GM13977 (cell line): ENCODE data around the gene CFAP61.

Source experiments
- DNase-seq: peaks from one replicate; pipeline ENCODE4 v3.0.0; 2012; ENCODE audit warnings: low spot score
- in situ Hi-C: fragments of 300-500 bp; cut with MboI; formaldehyde crosslinking; loops from one replicate; pipeline ENCODE4 v1.12.0; 2022; ENCODE audit warnings: low sequenced_read_pairs, low pct_unique_long_range_greater_than_20kb, mixed read lengths, inconsistent platforms; ENCODE audit not compliant: unreplicated experiment
- TF ChIP-seq, protein P1 (sequence below): IDR thresholded peaks from 2 replicates; pipeline ENCODE4 v1.5.1; 2012; ENCODE audit warnings: mild to moderate bottlenecking, control low read depth; ENCODE audit not compliant: insufficient read depth; ENCODE audit errors: extremely low read depth, missing control alignments

CFAP61 gene

DNA sequence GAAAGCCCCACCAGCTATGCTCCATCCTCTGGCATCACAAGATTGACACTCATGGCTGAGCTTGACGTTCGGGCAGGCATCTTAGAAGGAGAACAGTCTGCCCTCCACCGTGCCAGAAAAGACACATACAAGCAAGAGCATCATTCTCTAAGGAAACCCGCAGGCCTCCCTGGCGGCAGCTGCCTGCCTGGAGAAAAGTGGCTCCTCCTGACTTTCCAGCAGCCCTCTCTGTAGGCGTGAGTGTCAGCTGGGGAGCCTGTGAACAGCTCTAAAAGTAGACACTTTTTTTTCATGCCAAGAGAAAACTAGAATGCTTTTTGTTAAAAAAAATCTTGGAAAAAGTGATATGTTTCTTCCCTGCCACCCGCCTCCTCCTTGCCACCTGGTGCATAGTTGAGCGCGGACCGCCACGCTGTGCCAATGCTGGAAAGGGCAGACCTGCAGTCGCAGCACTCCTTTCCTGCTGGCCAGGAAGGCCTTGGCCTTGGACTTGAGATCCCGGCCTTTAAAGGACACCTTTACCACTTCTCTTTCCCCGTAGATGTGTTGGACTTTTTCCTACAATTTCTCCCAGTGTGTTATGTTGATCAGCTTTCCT is 285.9 kb downstream of the CFAP61 start:
- in situ Hi-C loops: no loop called here
- DNase-seq: no peak
- TF ChIP-seq, protein P1, sequence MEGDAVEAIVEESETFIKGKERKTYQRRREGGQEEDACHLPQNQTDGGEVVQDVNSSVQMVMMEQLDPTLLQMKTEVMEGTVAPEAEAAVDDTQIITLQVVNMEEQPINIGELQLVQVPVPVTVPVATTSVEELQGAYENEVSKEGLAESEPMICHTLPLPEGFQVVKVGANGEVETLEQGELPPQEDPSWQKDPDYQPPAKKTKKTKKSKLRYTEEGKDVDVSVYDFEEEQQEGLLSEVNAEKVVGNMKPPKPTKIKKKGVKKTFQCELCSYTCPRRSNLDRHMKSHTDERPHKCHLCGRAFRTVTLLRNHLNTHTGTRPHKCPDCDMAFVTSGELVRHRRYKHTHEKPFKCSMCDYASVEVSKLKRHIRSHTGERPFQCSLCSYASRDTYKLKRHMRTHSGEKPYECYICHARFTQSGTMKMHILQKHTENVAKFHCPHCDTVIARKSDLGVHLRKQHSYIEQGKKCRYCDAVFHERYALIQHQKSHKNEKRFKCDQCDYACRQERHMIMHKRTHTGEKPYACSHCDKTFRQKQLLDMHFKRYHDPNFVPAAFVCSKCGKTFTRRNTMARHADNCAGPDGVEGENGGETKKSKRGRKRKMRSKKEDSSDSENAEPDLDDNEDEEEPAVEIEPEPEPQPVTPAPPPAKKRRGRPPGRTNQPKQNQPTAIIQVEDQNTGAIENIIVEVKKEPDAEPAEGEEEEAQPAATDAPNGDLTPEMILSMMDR: no peak

DNA sequence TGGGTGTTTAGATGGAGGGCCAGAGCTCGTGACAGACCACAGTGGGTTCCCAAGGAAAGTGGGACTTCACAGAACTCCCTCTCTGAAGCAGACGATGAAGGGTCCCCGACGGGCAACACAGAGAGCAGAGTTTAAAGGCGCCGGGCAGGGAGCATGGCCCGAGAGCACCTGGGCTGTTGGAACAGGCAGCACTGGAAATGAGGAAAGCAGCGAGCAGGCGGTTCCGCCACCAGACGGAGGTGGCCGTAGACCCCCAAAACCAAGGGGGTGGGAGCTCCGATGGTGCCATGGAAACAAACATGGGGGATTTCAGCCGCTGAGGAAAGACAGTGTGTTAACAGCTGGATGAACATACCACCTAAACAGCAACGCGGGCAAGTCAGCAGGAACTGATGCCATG is 288.1 kb downstream of the CFAP61 start:
- in situ Hi-C loops: no loop called here
- TF ChIP-seq, protein P1: no peak
- no peak for DNase-seq

DNA sequence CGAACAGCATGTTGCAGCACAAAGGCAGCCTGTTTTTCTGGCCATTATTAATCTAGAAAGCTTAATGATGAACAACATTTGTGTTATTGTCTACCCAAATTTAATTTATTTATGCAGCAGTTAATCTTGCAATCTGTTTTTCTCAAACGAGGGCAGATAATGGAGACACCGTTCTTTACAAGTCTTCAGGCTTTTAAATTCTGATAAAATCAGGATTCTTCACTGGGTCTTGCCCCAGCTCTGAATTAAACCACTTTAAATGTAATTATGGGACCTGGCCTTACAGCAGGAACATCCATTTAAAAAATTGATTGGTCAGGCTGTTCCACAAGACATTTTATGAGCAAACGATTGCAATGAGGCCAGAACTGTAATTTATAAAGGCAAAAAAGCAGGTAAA is 289.0 kb downstream of the CFAP61 start:
- TF ChIP-seq, protein P1: no peak
- in situ Hi-C loops: no loop called here
- DNase-seq: no peak

DNA sequence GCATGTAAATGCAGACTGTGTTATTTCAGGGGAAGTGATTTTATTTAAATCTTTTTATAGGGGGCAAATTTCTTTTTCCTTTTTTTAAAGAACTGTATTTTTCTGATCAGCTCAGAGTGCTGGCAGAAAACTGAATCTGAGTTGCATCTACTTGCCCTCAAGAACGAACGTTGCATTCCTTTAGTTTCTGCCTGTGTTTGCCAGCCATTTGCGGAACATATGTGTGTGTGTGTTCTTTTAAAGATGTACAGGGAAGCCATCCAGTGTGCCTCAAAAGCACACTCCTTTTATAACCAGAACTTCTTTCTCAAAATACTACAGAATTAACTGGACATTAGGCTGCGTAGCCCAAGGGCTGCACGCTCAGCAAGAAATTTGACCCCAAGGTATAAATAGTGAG is 289.7 kb downstream of the CFAP61 start:
- DNase-seq: no peak
- in situ Hi-C loops: no loop called here
- TF ChIP-seq, protein P1: no peak

DNA sequence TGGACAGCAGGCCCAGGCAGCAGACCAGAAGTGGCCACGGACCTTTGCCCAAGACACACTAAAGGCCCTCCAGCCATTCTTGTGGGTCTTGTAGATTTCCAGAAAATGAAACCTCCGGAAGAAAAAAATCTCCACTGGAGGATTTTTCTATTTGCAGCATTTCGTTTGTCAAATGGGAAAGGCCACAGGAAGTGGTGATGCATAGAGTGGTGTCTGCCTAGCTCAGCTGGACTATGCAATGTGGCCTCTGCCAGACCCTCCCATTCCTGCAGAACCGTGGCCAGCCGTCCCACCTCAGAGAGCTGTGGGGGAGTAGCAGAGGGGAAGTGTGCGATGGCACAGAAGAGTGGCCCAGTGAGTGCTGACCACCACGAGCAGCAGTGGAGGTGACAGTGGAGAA is 291.6 kb downstream of the CFAP61 start:
- TF ChIP-seq, protein P1: no peak
- no peak for DNase-seq
- in situ Hi-C loops: no loop called here

DNA sequence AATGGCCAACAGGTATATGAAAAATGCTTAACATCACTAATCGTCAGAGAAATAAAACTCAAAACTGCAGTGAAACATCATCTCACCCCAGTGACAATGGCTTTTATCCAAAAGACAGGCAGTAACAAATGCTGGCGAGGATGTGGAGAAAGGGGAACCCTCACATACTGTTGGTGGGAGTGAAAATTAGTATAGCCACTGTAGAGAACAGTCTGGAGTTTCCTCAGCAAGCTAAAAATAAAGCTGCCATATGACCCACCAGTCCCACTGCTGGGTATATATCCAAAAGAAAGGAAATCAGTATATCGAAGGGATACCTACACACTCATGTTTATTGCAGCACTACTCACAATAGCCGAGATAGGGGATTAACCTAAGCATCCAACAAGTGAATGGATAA is 292.1 kb downstream of the CFAP61 start:
- no peak for DNase-seq
- in situ Hi-C loops: no loop called here
- TF ChIP-seq, protein P1: no peak
